IMR-90 (cell line): ENCODE data around the gene NKIRAS1. TPM values are rescaled to one million over a fixed set of nuclear protein-coding genes. Genes with fewer than 3 reads are reported as not detected.

ENCODE experiments used
- ATAC-seq: fragments of 200-7000 bp; cut with Tn5 transposase; 2 replicates; pipeline ENCODE4 v1.9.1; 2020; ENCODE audit warnings: low read depth, mild to moderate bottlenecking, moderate library complexity
- BruUV-seq: library from RNA; stranded (reverse); fragments of 400-500 nt; replicated peaks from 2 replicates; lab custom pipeline; 2021; lab: Mats Ljungman, UMichigan
- CTCF ChIA-PET: fragments of 300-600 bp; formaldehyde crosslinking; extraction: SDS; loops from one replicate; lab custom pipeline; 2021; ENCODE audit warnings: antibody characterized with exemption; lab: Yijun Ruan, JAX
- POLR2A ChIA-PET: fragments of 300-600 bp; sonication (Branson Sonifier 250); formaldehyde crosslinking; loops from one replicate; lab custom pipeline; 2022; ENCODE audit warnings: antibody characterized with exemption; ENCODE audit not compliant: unreplicated experiment; lab: Charles Lee
- DNase-seq: peaks from one replicate; pipeline ENCODE4 v3.0.0; 2013
- H2AFZ ChIP-seq: replicated peaks from 2 replicates; pipeline ENCODE3; 2013; ENCODE audit warnings: low read length, mild to moderate bottlenecking; ENCODE audit not compliant: poor library complexity
- H2AK5ac ChIP-seq: 2 replicates; pipeline ENCODE4 v1.6.1; 2013; ENCODE audit warnings: low read depth, low read length, inconsistent platforms
- H2AK9ac ChIP-seq: replicated peaks from 2 replicates; pipeline ENCODE3; 2013; ENCODE audit warnings: mild to moderate bottlenecking, low read depth, low read length, moderate library complexity; ENCODE audit not compliant: poor library complexity
- H2BK120ac ChIP-seq: 2 replicates; pipeline ENCODE4 v1.6.1; 2013; ENCODE audit warnings: low read depth, low read length, inconsistent platforms
- H2BK15ac ChIP-seq: 3 replicates; pipeline ENCODE4 v1.6.1; 2013; ENCODE audit warnings: low read depth, low read length, inconsistent platforms
- H2BK20ac ChIP-seq: 2 replicates; pipeline ENCODE4 v1.6.1; 2013; ENCODE audit warnings: low read depth, mild to moderate bottlenecking, inconsistent platforms, low read length, moderate library complexity
- H2BK5ac ChIP-seq: 2 replicates; pipeline ENCODE4 v1.6.1; 2013; ENCODE audit warnings: mild to moderate bottlenecking, low read depth, low read length, inconsistent platforms; ENCODE audit not compliant: poor library complexity, severe bottlenecking
- H3K14ac ChIP-seq: replicated peaks from 2 replicates; pipeline ENCODE4 v1.6.1; 2013; ENCODE audit warnings: low read depth, low read length, inconsistent platforms
- H3K18ac ChIP-seq: 2 replicates; pipeline ENCODE4 v1.6.1; 2013; ENCODE audit warnings: low read depth, low read length, control low read depth
- H3K23ac ChIP-seq: 2 replicates; pipeline ENCODE4 v1.6.1; 2013; ENCODE audit warnings: low read depth, low read length, inconsistent platforms
- H3K27ac ChIP-seq: 2 replicates; pipeline ENCODE4 v1.5.1; 2013; ENCODE audit warnings: mild to moderate bottlenecking, control low read depth, low read length; ENCODE audit not compliant: insufficient read depth
- H3K27me3 ChIP-seq: 2 replicates; pipeline ENCODE4 v1.6.1; 2013; ENCODE audit warnings: low read length; ENCODE audit not compliant: control insufficient read depth, insufficient read depth
- H3K36me3 ChIP-seq: 2 replicates; pipeline ENCODE4 v1.6.1; 2013; ENCODE audit warnings: low read length, mixed read lengths; ENCODE audit not compliant: control insufficient read depth, insufficient read depth
- H3K4ac ChIP-seq: 2 replicates; pipeline ENCODE4 v1.6.1; 2013; ENCODE audit warnings: low read depth, low read length, inconsistent platforms
- H3K4me1 ChIP-seq: 2 replicates; pipeline ENCODE4 v1.6.1; 2013; ENCODE audit warnings: low read length, mixed read lengths; ENCODE audit not compliant: control insufficient read depth, insufficient read depth
- H3K4me2 ChIP-seq: 2 replicates; pipeline ENCODE4 v1.6.1; 2013; ENCODE audit warnings: low read depth, mild to moderate bottlenecking, control low read depth, low read length, moderate library complexity
- H3K4me3 ChIP-seq: 2 replicates; pipeline ENCODE4 v1.5.1; 2013; ENCODE audit warnings: low read depth, mild to moderate bottlenecking, control low read depth, low read length, moderate library complexity; ENCODE audit not compliant: insufficient read depth
- H3K56ac ChIP-seq: 2 replicates; pipeline ENCODE4 v1.6.1; 2013; ENCODE audit warnings: low read length, inconsistent platforms; ENCODE audit not compliant: insufficient read depth; ENCODE audit errors: extremely low read depth
- H3K79me1 ChIP-seq, 2 experiments: 2 replicates each; pipeline ENCODE4 v1.6.1; 2013; ENCODE audit warnings: low read length in 2 of 2, inconsistent platforms in 1 of 2, low read depth in 1 of 2
- H3K9ac ChIP-seq: 2 replicates; pipeline ENCODE4 v1.6.1; 2013; ENCODE audit warnings: low read depth, low read length, control low read depth
- H3K9me1 ChIP-seq: 2 replicates; pipeline ENCODE4 v1.6.1; 2013; ENCODE audit warnings: low read length, inconsistent platforms; ENCODE audit not compliant: insufficient read depth
- H3K9me3 ChIP-seq: 2 replicates; pipeline ENCODE4 v1.6.1; 2013; ENCODE audit warnings: low read length; ENCODE audit not compliant: control insufficient read depth, insufficient read depth
- H4K20me1 ChIP-seq: 2 replicates; pipeline ENCODE4 v1.6.1; 2013; ENCODE audit warnings: low read length, inconsistent platforms; ENCODE audit not compliant: insufficient read depth
- H4K5ac ChIP-seq: 2 replicates; pipeline ENCODE4 v1.6.1; 2013; ENCODE audit warnings: mild to moderate bottlenecking, low read depth, low read length, control low read depth
- H4K8ac ChIP-seq, 2 experiments: 2 replicates each; pipeline ENCODE4 v1.6.1; 2013; ENCODE audit warnings: low read depth in 2 of 2, low read length in 2 of 2, control low read depth in 1 of 2, inconsistent platforms in 1 of 2
- H4K91ac ChIP-seq: 2 replicates; pipeline ENCODE4 v1.6.1; 2013; ENCODE audit warnings: low read depth, low read length, inconsistent platforms; ENCODE audit not compliant: insufficient read depth
- BHLHE40 ChIP-seq: fragments of 150-350 bp; IDR thresholded peaks from 2 replicates; pipeline ENCODE4 v1.6.1; 2016; ENCODE audit warnings: mild to moderate bottlenecking, low read depth, low read length
- CEBPB ChIP-seq: IDR thresholded peaks from 2 replicates; pipeline ENCODE4 v1.6.1; 2012; ENCODE audit warnings: low read depth, low read length, improper control_type of control experiment
- CHD1 ChIP-seq: IDR thresholded peaks from 2 replicates; pipeline ENCODE4 v1.6.1; 2012; ENCODE audit warnings: low read depth, low read length, improper control_type of control experiment
- CTCF ChIP-seq: conservative IDR thresholded peaks from 2 replicates; pipeline ENCODE4 v1.5.1; 2012; ENCODE audit warnings: mild to moderate bottlenecking, low read depth, low read length, improper control_type of control experiment
- ELK1 ChIP-seq: fragments of 150-350 bp; IDR thresholded peaks from 2 replicates; pipeline ENCODE4 v1.6.1; 2016; ENCODE audit warnings: low read depth, mild to moderate bottlenecking, low read length, moderate library complexity, borderline replicate concordance
- FOS ChIP-seq: fragments of 150-350 bp; IDR thresholded peaks from 2 replicates; pipeline ENCODE4 v1.6.1; 2016; ENCODE audit warnings: low read depth, low read length
- MAFK ChIP-seq: IDR thresholded peaks from 2 replicates; pipeline ENCODE4 v1.6.1; 2012; ENCODE audit warnings: low read depth, low read length, improper control_type of control experiment
- MAZ ChIP-seq: IDR thresholded peaks from 2 replicates; pipeline ENCODE4 v1.6.1; 2012; ENCODE audit warnings: low read depth, mild to moderate bottlenecking, low read length, improper control_type of control experiment, moderate library complexity, borderline replicate concordance
- MXI1 ChIP-seq: IDR thresholded peaks from 2 replicates; pipeline ENCODE4 v1.6.1; 2012; ENCODE audit warnings: low read depth, mild to moderate bottlenecking, low read length, moderate library complexity, borderline replicate concordance
- NFE2L2 ChIP-seq: fragments of 150-350 bp; IDR thresholded peaks from 2 replicates; pipeline ENCODE4 v1.6.1; 2016; ENCODE audit warnings: low read depth, mild to moderate bottlenecking, low read length
- POLR2A ChIP-seq: IDR thresholded peaks from 2 replicates; pipeline ENCODE4 v1.6.1; 2012; ENCODE audit warnings: mild to moderate bottlenecking, low read depth, low read length
- RAD21 ChIP-seq: IDR thresholded peaks from 2 replicates; pipeline ENCODE4 v1.6.1; 2012; ENCODE audit warnings: low read length, improper control_type of control experiment
- RCOR1 ChIP-seq: IDR thresholded peaks from 2 replicates; pipeline ENCODE4 v1.6.1; 2012; ENCODE audit warnings: mild to moderate bottlenecking, low read length, improper control_type of control experiment; ENCODE audit not compliant: insufficient replicate concordance
- RFX5 ChIP-seq: IDR thresholded peaks from 2 replicates; pipeline ENCODE4 v1.8.0; 2012; ENCODE audit warnings: low read depth, mild to moderate bottlenecking, low read length, moderate library complexity
- SMC3 ChIP-seq: fragments of 150-350 bp; IDR thresholded peaks from 2 replicates; pipeline ENCODE4 v1.6.1; 2016; ENCODE audit warnings: low read depth, mild to moderate bottlenecking, antibody characterized with exemption, low read length, moderate library complexity
- USF2 ChIP-seq: fragments of 150-350 bp; IDR thresholded peaks from 2 replicates; pipeline ENCODE4 v1.6.1; 2017; ENCODE audit warnings: mild to moderate bottlenecking, antibody characterized with exemption, low read length, low read depth
- WGBS, 2 experiments: methylation state at CpG; one replicate each; pipeline versions ENCODE4 v1.1.5 to v1.1.7; 2013; ENCODE audit warnings: missing lambda C conversion rate in 2 of 2; ENCODE audit not compliant: insufficient read length in 1 of 2; ENCODE audit errors: extremely low coverage in 2 of 2; 5-methylcytosine and 5-hydroxymethylcytosine counted together
- dilution Hi-C: fragments of 300-500 bp; cut with HindIII; formaldehyde crosslinking; loops from one replicate; pipeline ENCODE4 v1.14.3; 2018; ENCODE audit warnings: low sequenced_read_pairs; ENCODE audit not compliant: unreplicated experiment
- in situ Hi-C: fragments of 300-500 bp; cut with MboI; formaldehyde crosslinking; loops from 3 replicates; pipeline ENCODE4 v1.14.3; 2019; ENCODE audit warnings: low sequenced_read_pairs, inconsistent platforms, mixed read lengths
- intact Hi-C: fragments of 100-400 bp; cut with micrococcal nuclease; formaldehyde crosslinking; loops from 2 replicates; pipeline ENCODE4 v1.10.0; 2022
- polyA plus RNA-seq, 3 experiments: library from polyadenylated mRNA; depleted of rRNA; stranded (reverse); fragments of >200 nt; gene quantifications; 2 replicates each; pipeline ENCODE4 v1.2.3, GENCODE V29; 2012; ENCODE audit warnings: low replicate concordance in 1 of 3
- total RNA-seq: library from RNA; depleted of rRNA; stranded (reverse); fragments of >200 nt; gene quantifications from 2 replicates; pipeline ENCODE4 v1.2.3, GENCODE V29; 2012

NKIRAS1 gene
- total and polyA plus RNA-seq, 2 of the 4 experiments (the other 2 are of a cell fraction): 6.1 to 6.8 TPM

- Histone ChIP-seq H3K4me1 (peaks cover 2% of the 10 kb centered on the region; the same call in 1 of the 2 replicates), H2BK5ac (no peak overlapping the region), H3K79me1 (no peaks in the 10 kb centered on the region), H3K56ac (no peak overlapping the region), H3K9ac (no peak overlapping the region), H2AK5ac (no peak overlapping the region), H3K4me2 (no peak overlapping the region), H4K20me1 (no peaks in the 10 kb centered on the region), H3K18ac (no peak overlapping the region), H4K5ac (no peak overlapping the region), H4K91ac (no peak overlapping the region), H2AK9ac (no peak overlapping the region), H3K36me3 (no peaks in the 10 kb centered on the region), H3K14ac (no peak overlapping the region), H4K8ac (no peak overlapping the region), H3K4ac (no peak overlapping the region), H2BK20ac (no peak overlapping the region), H3K27ac (no peak overlapping the region), H2BK15ac (no peak overlapping the region), H3K9me3 (peaks cover 3% of the 10 kb centered on the region), H3K27me3 (no peaks in the 10 kb centered on the region), H3K4me3 (no peak overlapping the region), H2AFZ (no peak overlapping the region), H3K9me1 (no peaks in the 10 kb centered on the region), H2BK120ac (no peak overlapping the region), H3K23ac (no peak overlapping the region)
- DNase-seq (no peak), ATAC-seq (no peak)
- 74% methylated on average over 3 of the region's 5 CpGs; no CpG with 5 or more reads in 1 of the 2 experiments for WGBS, 2 experiments
- no peak for TF ChIP-seq MAFK
- no peak for TF ChIP-seq RCOR1
- no peak for TF ChIP-seq USF2
- TF ChIP-seq CEBPB: no peak
- no peak for TF ChIP-seq MAZ
- no peak for TF ChIP-seq MXI1
- no peak for TF ChIP-seq SMC3
- TF ChIP-seq RAD21: no peak
- TF ChIP-seq NFE2L2: no peak
- no peak for TF ChIP-seq CHD1
- TF ChIP-seq POLR2A: no peak
- TF ChIP-seq FOS: no peak
- no peak for TF ChIP-seq ELK1
- TF ChIP-seq CTCF: no peak
- TF ChIP-seq RFX5: no peak
- TF ChIP-seq BHLHE40: no peak
- ChIA-PET CTCF (no interaction called here), POLR2A (interaction anchor here (2.2 kb wide), 1 partner anchor 24 kb away, joined by 5 read pairs; the partner anchor contains the start of genes NKIRAS1 and RPL15)
- in situ Hi-C loops (no loop called here), intact Hi-C loops (loop anchor here (10.0 kb wide), 1 partner anchor 656 kb away; no protein-coding TSS in a partner anchor), dilution Hi-C loops (no loop called here)
- BruUV-seq: no TSS peak
Measured at GRCh38 chr3:23940775-23941174, 24.0 kb upstream of the NKIRAS1 start.
